ENCODE results near the gene TAOK2. TPM values are rescaled to one million over a fixed set of nuclear protein-coding genes. Genes with fewer than 3 reads are reported as not detected.

The TAOK2 gene
- total RNA-seq, 1 donor from 2014 or later = 75.4 TPM

- TF ChIP-seq CTCF (IDR thresholded peaks at IDR 0.05) = peak; percentile 40
- H3K4me3 ChIP-seq = peak within 1 kb of the TSS; percentile 88
- H3K9me3 ChIP-seq = no peaks in the 10 kb centered on the region
- intact Hi-C loops (cut with DNase I) = no loop called here
- peak; percentile 96 for DNase-seq
- peaks cover 18% of the 10 kb centered on the region for H3K4me1 ChIP-seq
- no peaks in the 10 kb centered on the region for H3K36me3 ChIP-seq
- H3K27ac ChIP-seq = peak within 1 kb of the TSS; percentile 95
- peak; percentile 99 for ATAC-seq
- H3K27me3 ChIP-seq = no peaks in the 10 kb centered on the region
Observed at GRCh38 chr16:29961479-29962343, 12.0 kb upstream of the TAOK2 start, which contains the start of gene TMEM219. Gene TMEM219 (plus strand): TSS chr16:29962079. CDS start chr16:29963144, 1,065 bp downstream.

- DNase-seq (no peak), ATAC-seq (peak; percentile 58)
- Histone ChIP-seq H3K27ac (peak overlapping the region; percentile 95), H3K36me3 (no peaks in the 10 kb centered on the region), H3K27me3 (no peaks in the 10 kb centered on the region), H3K4me3 (peak overlapping the region; percentile 88), H3K9me3 (no peaks in the 10 kb centered on the region), H3K4me1 (peaks cover 18% of the 10 kb centered on the region)
- TF ChIP-seq CTCF (IDR thresholded peaks at IDR 0.05) = no peak
- intact Hi-C loops (cut with DNase I) = no loop called here
Observed at GRCh38 chr16:29962344-29962994, 11.2 kb upstream of the TAOK2 start.

- Histone ChIP-seq H3K4me1 (peaks cover 18% of the 10 kb centered on the region), H3K27ac (peak overlapping the region; percentile 95), H3K4me3 (peak overlapping the region; percentile 88), H3K36me3 (peaks cover 5% of the 10 kb centered on the region), H3K27me3 (no peaks in the 10 kb centered on the region), H3K9me3 (no peaks in the 10 kb centered on the region)
- intact Hi-C loops (cut with DNase I) = no loop called here
- TF ChIP-seq CTCF (IDR thresholded peaks at IDR 0.05) = no peak
- no peak for ATAC-seq
- DNase-seq = no peak
Observed at GRCh38 chr16:29963021-29963743, 10.5 kb upstream of the TAOK2 start.

GRCh38 chr16:29968205-29968604 is 5.5 kb upstream of the TAOK2 start:
- no peak for TF ChIP-seq CTCF (IDR thresholded peaks at IDR 0.05)
- Histone ChIP-seq H3K9me3 (no peaks in the 10 kb centered on the region), H3K27me3 (no peaks in the 10 kb centered on the region), H3K4me3 (no peak overlapping the region), H3K27ac (no peak overlapping the region), H3K36me3 (peaks cover 40% of the 10 kb centered on the region), H3K4me1 (peaks cover 8% of the 10 kb centered on the region)
- DNase-seq (no peak), ATAC-seq (no peak)
- intact Hi-C loops (cut with DNase I) = no loop called here

- intact Hi-C loops (cut with DNase I) = no loop called here
- DNase-seq (no peak), ATAC-seq (no peak)
- no peak overlapping the region for H3K4me3 ChIP-seq
- H3K9me3 ChIP-seq = no peaks in the 10 kb centered on the region
- no peak for TF ChIP-seq CTCF (IDR thresholded peaks at IDR 0.05)
- H3K36me3 ChIP-seq = peaks cover 40% of the 10 kb centered on the region
- H3K4me1 ChIP-seq = peaks cover 14% of the 10 kb centered on the region
- H3K27ac ChIP-seq = no peak overlapping the region
- H3K27me3 ChIP-seq = no peaks in the 10 kb centered on the region
Observed at GRCh38 chr16:29971304-29971703, 2.4 kb upstream of the TAOK2 start.
